Epithelial cell of esophagus (primary cell): ENCODE results near the gene PTPN1.
"Not testable (repeated sequence)": the region's sequence is repeated elsewhere in the genome, so short reads cannot be mapped to it uniquely, and the experiment has no call there.

Experiments
- DNase-seq: peaks from one replicate; pipeline ENCODE4 v3.0.0; 2010; ENCODE audit warnings: low read depth
- H3K4me3 ChIP-seq: 2 replicates; pipeline ENCODE4 v1.5.1; 2011; ENCODE audit warnings: mild to moderate bottlenecking, low read length, control low read depth
- CTCF ChIP-seq: IDR thresholded peaks from 2 replicates; pipeline ENCODE4 v1.5.1; 2011; ENCODE audit warnings: low read depth, mild to moderate bottlenecking, low read length, control low read depth, inconsistent platforms; ENCODE audit not compliant: insufficient read depth; ENCODE audit errors: missing control alignments

PTPN1 gene

GRCh38 chr20:50598074-50598473 is 87.9 kb downstream of the PTPN1 start:
- TF ChIP-seq CTCF = no peak
- H3K4me3 ChIP-seq = no peak overlapping the region
- no peak for DNase-seq

GRCh38 chr20:50598768-50599167 is 88.6 kb downstream of the PTPN1 start:
- not testable (repeated sequence) for H3K4me3 ChIP-seq, DNase-seq

- DNase-seq = no peak
- no peak for TF ChIP-seq CTCF
- no peak overlapping the region for H3K4me3 ChIP-seq
Observed at GRCh38 chr20:50600281-50600895, 90.2 kb downstream of the PTPN1 start.

GRCh38 chr20:50601511-50602431 is 91.6 kb downstream of the PTPN1 start:
- TF ChIP-seq CTCF = no peak
- H3K4me3 ChIP-seq = no peak overlapping the region
- DNase-seq = no peak

- no peak for TF ChIP-seq CTCF
- no peak for DNase-seq
- no peak overlapping the region for H3K4me3 ChIP-seq
Observed at GRCh38 chr20:50602432-50603088, 92.4 kb downstream of the PTPN1 start.

- no peak for TF ChIP-seq CTCF
- H3K4me3 ChIP-seq = no peak overlapping the region
- no peak for DNase-seq
Observed at GRCh38 chr20:50604451-50604850, 94.3 kb downstream of the PTPN1 start.

- DNase-seq = no peak
- no peak overlapping the region for H3K4me3 ChIP-seq
- TF ChIP-seq CTCF = no peak
Observed at GRCh38 chr20:50605136-50605535, 95.0 kb downstream of the PTPN1 start.
